GM18870 (cell line): ENCODE results near the gene MYRIP.
"Not testable (repeated sequence)": the region's sequence is repeated elsewhere in the genome, so short reads cannot be mapped to it uniquely, and the experiment has no call there.

Experiments
- ATAC-seq: cut with Tn5 transposase; IDR thresholded peaks from one replicate; pipeline ENCODE4 v1.9.1; 2021; ENCODE audit warnings: moderate library complexity; ENCODE audit not compliant: unreplicated experiment

MYRIP gene

DNA sequence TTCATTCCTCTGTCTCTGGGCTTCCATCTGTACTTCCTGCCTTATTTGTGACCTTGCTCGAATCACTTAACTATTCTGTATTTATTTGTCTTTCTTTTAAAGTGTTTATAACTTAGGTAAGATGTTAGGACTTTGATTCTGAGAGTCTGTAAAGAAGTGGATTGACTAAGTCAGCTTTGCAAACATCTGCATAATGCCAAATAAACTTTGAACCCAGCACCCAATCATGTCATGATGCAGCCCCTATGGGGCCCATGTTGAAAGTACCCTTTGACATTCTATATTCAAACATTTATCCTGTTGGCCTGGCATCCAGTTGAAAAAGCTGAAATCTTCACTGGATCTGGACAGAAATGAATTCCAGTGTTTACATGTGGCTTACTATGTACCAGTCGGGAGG is 3.8 kb upstream of the MYRIP start:
- no peak for ATAC-seq

DNA sequence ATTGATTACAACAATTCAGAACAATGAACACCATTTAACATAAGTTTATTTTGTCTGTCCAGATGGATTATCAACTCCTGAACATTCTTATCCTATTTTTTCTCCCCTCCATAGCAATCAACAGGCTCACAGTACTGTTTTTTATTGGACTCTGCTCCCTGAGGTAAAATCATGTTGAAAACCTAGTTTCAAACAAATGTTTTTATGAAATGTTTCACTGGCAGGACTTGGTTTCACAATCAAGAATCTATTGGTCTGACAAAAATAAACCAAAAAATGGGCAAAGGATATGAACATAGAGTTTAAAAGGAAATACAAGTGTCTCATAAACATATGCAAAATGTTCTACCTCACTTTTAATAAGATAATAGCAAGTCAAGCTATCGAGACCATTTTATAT is 2.6 kb upstream of the MYRIP start:
- ATAC-seq: no peak

DNA sequence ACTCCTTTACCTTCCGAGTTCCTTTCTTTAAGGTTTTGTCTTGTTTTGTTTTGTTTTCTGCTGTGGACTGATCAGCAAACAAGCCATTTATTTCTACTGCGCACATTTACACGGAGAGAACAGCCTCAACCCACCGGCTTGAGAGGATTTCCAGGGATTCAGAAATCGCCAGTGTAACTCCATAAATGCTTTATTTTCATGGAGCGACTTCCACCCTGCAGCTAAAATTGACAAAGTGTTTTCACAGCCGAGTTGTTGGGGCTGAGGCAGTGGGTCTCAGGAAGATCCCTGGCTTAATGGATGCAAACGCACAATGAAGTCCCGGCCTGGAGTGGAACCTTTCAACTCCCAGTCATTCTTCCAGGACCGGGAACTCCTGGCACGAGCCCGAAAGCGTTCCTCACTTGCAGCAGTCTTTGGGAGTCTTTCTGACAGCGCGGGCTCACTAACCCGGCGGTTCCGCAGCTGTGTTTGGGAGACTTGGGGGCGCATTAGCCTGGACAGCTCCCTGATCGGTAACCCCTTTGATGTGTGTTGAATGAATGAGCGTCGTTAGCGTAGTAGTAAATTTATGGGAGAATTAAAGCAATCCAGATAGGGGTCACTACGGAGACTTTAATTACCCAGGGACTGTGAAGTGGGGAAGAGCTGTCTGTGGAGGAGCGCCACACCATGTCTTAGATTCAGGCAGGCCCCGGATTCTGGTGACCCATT is 785 bp upstream of the MYRIP start:
- no peak for ATAC-seq

DNA sequence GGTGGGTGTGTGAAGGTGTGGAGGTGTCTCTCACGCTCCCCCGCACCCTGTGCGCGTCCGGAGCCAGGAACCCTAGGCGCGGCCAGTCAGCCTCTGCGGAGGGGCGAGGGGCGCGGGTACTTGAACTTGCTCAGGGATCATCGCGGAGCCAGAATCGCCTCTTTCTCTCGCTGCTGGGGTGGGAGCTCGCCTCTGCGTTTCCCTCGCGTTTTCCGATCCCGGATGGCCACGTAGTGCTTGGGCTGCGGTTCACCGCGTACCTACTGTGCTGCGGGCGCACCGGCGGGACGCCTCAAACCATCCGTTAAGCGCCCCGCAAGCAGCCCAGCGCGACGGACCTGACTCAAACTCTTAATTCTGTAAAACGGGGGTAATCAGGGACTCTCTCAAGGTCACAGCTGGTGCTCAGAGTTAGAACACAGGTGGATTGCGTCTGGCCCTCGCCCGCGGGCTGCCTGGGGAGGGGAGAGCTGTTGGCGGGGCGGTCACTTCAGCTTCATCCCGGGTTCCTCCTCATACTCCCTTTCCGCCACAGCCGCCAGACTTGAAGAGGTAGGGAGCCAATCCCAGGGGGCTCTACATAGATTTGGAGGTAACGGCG is 686 bp downstream of the MYRIP start:
- no peak for ATAC-seq

DNA sequence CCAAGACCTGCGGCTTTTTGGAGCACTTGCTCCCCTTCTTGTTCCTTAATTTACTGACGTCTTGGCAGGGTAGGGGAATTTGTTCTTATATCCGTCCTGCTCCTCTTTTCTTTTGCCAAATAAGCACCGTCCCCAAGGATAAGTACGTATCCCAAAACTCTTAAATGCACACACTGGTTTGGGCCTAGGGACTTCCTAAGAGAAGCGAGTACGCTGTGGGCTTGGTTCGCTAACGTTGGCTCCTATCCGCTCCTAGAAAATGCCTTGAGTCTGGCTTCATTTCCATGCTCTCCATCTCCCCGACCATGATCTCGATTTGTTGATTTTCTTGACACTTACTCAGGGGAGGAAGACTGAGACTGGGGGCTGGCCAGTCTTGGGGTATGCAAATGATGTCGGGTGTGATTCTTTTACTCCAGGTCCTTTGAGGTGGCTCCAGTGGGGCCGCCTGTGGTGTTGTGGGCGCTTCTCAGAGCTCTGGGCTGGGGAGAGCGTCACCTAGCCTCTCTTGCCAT is 1.3 kb downstream of the MYRIP start:
- no peak for ATAC-seq

DNA sequence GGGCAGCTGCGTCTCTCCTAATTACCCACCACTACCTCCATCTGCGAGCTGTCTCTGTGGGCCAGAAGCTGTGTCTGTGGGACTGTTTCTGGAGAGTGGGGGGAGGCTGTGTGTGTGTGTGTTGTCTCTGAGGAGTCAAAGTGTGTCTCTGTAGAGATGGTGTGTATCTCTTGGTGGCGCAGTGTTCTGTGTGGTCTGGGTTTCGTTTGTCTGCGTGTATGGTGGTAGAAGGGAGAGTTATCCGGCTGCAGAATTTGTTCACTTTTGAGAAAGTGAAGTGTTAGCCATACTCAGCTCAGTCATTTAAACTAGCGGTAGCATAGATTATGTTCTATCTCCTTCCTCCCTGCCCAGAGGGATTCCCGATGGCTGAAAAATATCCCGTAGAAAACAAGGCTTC is 2.2 kb downstream of the MYRIP start:
- no peak for ATAC-seq

DNA sequence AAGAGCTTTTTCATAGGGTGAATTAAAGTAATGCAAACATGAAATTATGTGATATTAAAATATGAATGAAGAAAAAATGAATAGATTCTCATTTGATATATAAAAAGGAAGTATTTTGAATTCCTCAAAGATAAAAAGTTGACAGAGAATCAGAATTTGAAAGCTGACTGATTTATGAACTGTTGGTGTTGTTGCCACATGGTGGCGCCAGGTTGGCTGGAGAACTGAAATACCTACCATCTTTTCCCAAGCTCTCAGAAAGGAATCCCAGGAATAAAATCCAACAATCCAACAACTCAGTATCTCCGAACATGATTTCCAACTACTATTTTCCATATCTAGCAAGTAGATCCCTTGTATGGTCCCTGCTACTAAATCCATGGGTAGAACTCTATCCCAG is 3.1 kb downstream of the MYRIP start:
- ATAC-seq: no peak

DNA sequence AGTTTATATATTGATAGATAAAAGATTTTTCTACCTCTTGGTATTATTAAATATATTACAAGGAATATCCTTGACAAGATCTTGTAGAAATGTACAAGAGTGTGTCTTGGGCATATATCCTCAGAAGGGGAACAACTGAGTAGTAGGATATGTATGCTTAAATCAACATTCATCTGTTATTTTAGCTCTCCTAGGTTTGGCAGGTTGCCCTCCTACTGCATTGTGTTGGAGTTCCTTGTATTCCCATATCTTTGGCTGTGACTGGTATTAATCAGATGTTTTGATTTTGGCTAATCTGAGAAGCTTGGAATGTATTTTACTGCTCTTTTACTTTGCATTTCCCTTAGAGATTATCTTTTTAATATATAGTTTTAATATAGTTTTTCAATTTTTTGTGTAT is 4.6 kb downstream of the MYRIP start:
- no peak for ATAC-seq

DNA sequence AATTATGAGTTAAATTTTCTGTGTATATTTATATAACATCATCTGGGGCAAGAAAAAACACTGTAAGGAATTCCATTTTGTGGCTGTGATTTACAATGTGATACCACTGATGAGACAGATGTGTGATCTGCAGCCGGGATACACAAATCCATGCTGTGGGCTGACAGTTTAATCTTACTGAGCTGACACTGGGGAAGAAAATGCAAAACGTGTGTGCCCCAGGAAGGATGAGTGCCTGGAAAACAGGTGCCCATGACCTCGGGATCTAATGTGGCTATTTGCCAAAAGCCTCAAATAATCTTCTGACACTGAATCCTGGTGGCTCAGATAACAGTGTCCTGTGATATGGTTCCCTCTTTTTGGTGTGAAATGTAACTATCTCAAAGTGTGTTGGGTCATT is 10.5 kb downstream of the MYRIP start:
- ATAC-seq: no peak

DNA sequence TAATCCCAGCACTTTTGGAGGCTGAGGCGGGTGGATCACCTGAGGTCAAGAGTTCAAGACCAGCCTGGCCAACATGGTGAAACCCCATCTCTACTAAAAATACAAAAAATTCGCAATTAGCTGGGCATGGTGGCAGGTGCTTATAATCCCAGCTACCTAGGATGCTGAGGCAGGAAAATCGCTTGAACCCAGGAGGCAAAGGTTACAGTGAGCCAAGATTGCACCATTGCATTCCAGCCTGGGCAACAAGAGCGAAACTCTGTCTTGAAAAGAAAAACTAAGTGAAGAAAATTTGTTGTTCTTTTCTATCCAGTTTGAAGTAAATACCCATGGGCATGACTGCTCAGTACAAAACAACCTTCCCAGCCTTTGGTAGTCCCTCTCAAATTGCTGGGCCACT is 24.4 kb downstream of the MYRIP start:
- not testable (repeated sequence) for ATAC-seq

DNA sequence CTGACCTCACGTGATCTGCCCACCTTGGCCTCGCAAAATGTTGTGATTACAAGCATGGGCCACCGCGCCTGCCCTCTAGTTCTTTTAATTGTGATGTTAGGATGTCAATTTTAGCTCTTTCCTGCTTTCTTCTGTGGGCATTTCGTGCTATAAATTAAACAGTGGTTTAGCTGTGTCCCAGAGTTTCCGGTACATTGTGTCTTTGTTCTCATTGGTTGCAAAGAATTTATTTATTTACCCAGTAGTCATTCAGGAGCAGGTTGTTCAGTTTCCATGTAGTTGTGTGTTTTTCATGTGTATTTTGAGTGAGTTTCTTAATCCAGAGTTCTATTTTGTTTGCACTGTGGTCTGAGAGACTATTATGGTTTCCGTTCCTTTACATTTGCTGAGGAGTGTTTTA is 30.1 kb downstream of the MYRIP start:
- no peak for ATAC-seq

DNA sequence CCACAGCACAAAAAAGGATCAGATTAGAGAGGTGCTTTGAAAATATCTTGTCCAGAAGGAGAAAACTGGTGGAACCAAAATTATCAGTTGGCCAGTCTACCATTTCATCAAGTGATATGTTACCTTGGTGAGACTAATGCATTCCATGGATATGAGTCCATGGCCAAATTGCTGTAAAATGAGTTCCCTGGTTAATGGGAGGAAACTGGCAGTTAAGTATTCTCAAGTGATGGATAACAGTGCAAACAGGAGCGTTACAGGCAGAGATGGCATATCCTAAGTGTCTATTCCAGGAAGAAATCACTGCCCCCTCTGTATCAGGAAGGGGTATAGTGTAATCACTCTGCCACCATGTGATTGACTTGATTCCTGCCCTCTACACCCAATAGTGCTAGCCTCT is 34.0 kb downstream of the MYRIP start:
- no peak for ATAC-seq

DNA sequence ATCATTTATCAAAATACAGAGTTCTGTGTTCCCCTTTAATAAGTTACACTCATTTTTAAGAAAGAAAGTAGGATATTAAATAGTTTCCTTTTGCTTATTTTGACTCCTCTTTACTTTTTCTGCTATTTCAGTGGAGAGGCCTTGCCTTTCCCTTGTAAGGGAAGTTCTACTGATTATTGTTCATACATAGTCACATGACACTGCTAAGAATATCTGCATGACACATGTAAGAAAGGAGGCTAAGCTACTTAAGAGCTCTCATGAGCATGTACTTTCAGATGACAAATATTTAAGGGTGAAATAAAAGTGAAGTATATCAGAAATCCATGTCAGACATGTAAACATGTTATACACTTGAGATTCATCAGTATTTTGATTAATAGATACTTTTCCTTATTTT is 39.0 kb downstream of the MYRIP start:
- ATAC-seq: no peak

DNA sequence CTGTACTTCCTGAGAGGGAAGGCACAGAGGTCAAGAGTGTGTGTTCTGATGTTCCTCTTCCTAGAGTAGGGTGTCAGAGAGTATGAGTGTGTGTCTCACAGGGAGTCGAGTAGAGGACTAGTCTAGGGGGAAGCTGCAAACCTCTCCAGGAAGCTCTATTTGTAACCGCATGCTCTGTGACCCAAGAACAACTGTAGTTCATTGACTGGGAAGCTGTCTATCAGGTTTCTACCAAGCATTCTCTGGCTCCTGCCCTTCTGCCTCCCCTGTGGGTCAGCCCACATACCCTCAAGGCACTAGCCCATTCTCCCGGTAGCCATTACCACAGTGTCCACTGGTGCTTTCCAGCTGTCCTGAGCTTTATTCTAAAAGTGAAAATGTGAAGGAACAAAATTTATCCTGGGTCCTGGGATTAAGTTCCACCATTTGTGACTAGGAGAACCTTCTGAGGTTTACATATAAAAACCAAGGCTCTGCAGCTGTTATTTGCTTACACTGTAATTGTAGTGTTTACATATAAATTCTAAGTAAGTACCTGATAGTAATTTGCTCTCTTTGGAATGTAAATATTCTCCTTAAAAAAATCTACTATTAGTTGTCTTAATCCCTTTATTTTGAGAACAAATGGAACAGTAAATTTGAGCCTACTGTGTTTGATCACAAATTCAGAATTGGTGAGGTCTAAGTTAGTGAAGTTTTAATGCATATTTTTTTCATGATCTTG is 40.7 kb downstream of the MYRIP start:
- no peak for ATAC-seq

DNA sequence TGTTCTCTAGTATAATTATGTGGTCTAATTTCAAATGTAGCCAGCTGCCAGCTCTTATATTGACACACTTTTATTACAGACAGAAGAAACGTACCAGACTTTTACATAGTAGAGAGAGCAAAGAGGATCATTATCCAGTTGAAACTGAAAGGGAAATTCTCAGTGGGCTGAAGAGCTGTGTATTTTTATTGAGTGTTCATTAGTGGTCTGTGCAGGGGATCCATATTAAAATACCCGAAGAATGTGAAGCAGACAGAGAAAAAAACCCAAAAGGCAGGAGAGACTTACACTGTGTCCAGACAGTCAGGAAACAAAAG is 41.3 kb downstream of the MYRIP start:
- no peak for ATAC-seq

DNA sequence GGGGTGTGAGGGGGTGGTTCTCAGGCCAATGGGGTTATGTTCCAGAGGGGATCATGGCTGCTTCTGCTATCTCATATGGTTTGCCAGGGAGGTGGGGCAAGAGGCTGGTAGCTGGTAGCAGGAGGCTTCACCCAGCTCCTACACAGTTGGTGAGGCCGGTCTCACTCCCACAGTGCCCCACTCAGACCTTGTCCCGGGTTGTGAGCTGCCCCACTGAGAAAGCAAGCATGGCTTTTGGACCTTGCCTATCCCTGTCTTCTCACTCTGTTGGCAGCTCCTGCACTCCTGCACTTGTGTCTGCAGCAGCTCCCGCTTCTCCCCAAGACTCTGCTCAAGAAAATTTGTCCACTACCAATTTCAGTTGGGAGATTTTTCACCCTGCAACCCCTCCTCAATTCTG is 46.1 kb downstream of the MYRIP start:
- ATAC-seq: no peak

DNA sequence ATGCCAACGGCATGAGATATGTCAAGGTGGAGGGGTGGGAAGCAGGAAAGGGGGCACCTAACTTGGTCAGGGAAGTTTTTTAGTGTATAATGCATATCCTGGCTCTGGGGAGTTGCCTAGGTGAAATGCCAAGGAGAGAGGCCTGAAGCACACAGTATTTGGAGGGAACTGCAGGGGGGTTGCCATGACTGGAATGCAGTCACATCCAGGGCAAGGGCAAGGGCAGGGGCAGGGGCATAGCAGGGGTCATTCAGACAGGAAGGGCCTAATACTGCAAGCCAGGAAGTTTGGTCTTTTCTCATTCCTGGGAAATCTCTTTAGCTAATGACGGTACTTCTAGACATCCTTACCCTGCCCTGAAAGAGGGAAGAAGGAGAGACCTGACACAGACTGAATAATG is 60.5 kb downstream of the MYRIP start:
- ATAC-seq: no peak

DNA sequence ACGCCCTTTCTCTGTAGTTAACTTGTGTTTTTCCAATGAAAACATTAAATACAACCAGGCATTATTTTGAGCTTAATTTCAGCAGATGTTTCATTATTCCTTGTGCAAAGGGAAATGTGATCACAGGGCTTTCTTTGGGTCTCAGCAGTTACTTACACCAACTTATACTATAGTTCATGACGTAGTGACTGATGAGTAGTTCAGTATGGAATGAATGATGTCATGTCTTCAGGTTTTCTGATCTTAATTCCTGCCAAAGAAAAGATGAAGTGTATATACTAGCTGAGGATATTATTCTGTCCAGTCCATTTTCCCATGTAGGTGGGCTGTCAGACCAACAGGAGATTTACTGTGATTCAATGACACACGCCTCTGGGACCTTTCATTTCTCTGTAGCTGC is 61.3 kb downstream of the MYRIP start:
- no peak for ATAC-seq

DNA sequence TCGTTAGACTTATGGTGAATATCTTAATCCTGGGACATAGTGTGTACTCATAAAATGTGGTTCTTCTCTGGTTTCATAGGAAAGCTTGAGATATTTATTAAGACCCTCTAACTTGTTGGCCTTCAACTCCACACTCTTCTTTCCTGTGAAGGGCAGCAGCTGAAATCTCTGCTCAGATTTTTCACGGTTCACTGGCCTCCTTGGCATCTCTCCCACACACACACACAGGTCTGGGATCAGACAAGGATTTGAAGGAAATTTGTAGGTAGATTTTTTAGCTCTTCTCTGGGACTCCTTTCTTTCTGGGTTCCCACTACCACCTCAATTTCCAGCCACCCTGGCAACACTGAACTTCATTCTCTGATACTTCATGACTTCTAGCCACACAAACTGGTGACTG is 70.2 kb downstream of the MYRIP start:
- no peak for ATAC-seq

DNA sequence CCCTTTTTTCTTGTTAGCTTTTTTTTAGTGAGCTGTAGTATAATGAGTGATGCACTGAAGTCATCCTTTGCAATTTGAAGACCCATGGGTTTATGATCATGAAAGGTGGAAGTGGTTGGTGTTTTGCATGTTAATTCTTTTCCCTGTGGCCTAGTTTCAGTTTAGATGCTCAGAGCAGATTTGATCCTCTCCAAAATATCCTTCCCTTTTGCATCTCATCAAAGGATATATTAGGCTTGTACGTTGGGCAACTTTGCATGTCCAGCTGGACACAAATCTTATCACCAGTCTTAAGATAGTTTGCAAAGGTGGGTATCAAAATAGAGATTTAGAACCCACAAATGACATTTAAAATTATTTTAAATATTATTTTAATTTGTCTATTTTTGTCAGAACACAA is 72.7 kb downstream of the MYRIP start:
- no peak for ATAC-seq

DNA sequence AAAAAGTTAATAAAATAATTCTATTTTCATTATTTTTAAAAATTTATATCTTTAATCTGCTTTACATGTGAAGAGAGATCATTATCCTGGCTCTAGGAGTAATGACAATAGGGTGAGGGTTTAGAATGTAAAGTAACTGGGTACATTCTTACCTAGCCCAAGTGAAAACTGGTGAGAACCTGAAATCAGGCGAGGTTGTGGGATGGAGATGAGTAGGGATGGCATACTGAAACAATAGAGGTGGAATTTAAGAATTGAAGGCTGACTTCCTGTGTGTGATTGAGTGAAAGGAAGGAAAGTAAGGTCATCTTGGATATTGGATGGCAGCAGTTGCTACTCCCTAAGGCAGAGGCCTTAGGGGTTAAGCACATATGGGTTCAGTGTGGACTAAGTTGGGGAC is 82.7 kb downstream of the MYRIP start:
- no peak for ATAC-seq

DNA sequence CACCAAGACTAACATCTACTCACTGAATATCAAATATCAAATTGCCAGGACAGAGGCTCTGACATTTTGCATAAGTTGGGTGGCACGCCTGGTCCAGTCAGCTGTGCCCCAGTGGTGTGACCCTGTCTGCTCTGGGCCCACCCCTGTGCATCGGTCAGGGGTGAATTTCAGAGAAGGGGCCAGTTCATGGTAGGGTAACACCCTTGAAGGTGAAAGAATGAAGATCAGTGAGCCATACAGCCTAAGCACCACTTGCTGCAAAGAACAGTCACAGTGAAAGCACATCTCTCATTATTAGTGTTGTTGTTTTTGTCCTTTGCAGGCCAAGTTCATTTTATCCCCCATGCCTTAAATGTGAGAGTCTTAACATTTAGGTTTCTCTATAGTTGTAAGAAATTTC is 86.8 kb downstream of the MYRIP start:
- no peak for ATAC-seq
